ENCODE measurements around the gene ZNF577. TPM values are rescaled to one million over a fixed set of nuclear protein-coding genes. Genes with fewer than 3 reads are reported as not detected.
"Not testable (repeated sequence)": the region's sequence is repeated elsewhere in the genome, so short reads cannot be mapped to it uniquely, and the experiment has no call there.

ZNF577 gene
- total and polyA plus RNA-seq, 5 donors: 8.4 to 14.2 (median 10.1) TPM

DNA sequence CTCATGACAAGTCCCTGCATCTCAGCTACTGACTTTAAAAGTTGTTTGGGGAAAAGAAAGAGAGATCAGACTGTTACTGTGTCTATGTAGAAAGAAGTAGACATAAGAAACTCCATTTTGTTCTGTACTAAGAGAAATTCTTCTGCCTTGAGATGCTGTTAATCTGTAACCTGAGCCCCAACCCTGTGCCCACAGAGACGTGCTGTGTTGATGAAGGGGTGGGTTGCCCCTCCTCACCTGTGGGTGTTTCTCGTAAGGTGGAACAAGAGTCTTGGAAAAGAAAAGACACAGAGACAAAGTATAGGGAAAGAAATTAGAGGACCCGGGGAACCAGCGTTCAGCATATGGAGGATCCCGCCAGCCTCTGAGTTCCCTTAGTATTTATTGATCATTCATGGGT lies 20.2 kb upstream of the ZNF577 start:
- not testable (repeated sequence) for H3K4me1 ChIP-seq (ENCODE audit: control insufficient read depth, insufficient read depth, low read length); H3K27ac ChIP-seq (ENCODE audit: low read length); H3K4me3 ChIP-seq (ENCODE audit: low read length); H3K27me3 ChIP-seq (ENCODE audit: control insufficient read depth, insufficient read depth); H3K9me3 ChIP-seq (ENCODE audit: control insufficient read depth, low read length); ATAC-seq; DNase-seq
- 32% methylated on average over 5 of the region's 5 CpGs for WGBS
- intact Hi-C loops (cut with DNase I): loop anchor here in 1 of 4 donors (10.0 kb wide), 1 partner anchor 77 kb away; the partner anchor contains the start of gene ZNF350

DNA sequence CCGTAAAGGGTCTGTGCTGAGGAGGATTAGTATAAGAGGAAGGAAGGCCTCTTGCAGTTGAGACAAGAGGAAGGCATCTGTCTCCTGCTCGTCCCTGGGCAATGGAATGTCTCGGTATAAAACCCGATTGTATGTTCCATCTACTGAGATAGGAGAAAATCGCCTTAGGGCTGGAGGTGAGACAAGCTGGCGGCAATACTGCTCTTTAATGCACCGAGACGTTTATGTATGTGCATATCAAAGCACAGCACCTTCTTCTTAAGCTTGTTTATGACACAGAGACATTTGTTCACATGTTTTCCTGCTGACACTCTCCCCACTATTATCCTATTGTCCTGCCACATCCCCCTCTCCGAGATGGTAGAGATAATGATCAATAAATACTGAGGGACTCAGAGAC lies 18.4 kb upstream of the ZNF577 start:
- H3K4me1 ChIP-seq (ENCODE audit: control insufficient read depth, insufficient read depth, low read length); H3K27ac ChIP-seq (ENCODE audit: low read length); H3K27me3 ChIP-seq (ENCODE audit: control insufficient read depth, insufficient read depth); H3K9me3 ChIP-seq (ENCODE audit: control insufficient read depth, low read length); DNase-seq; H3K4me3 ChIP-seq (ENCODE audit: low read length); ATAC-seq: not testable (repeated sequence)
- WGBS: 45% methylated on average over 9 of the region's 9 CpGs
- intact Hi-C loops (cut with DNase I): loop anchor here in 1 of 4 donors (10.0 kb wide), 1 partner anchor 79 kb away; the partner anchor contains the start of gene ZNF350

DNA sequence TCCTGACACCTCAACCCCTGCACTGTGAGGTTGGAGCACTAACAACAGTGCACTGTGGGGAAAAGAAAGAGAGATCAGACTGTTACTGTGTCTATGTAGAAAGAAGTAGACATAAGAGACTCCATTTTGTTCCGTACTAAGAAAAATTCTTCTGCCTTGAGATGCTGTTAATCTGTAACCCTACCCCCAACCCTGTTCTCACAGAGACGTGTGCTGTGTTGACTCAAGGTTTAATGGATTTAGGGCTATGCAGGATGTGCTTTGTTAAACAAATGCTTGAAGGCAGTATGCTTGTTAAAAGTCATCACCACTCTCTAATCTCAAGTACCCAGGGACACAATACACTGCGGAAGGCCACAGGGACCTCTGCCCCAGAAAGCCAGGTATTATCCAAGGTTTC lies 17.9 kb upstream of the ZNF577 start:
- H3K4me1 ChIP-seq (ENCODE audit: control insufficient read depth, insufficient read depth, low read length); DNase-seq; H3K27me3 ChIP-seq (ENCODE audit: control insufficient read depth, insufficient read depth); ATAC-seq; H3K27ac ChIP-seq (ENCODE audit: low read length); H3K4me3 ChIP-seq (ENCODE audit: low read length); H3K9me3 ChIP-seq (ENCODE audit: control insufficient read depth, low read length): not testable (repeated sequence)
- intact Hi-C loops (cut with DNase I): loop anchor here in 1 of 4 donors (10.0 kb wide), 1 partner anchor 79 kb away; the partner anchor contains the start of gene ZNF350
- 87% methylated on average over 3 of the region's 3 CpGs for WGBS

DNA sequence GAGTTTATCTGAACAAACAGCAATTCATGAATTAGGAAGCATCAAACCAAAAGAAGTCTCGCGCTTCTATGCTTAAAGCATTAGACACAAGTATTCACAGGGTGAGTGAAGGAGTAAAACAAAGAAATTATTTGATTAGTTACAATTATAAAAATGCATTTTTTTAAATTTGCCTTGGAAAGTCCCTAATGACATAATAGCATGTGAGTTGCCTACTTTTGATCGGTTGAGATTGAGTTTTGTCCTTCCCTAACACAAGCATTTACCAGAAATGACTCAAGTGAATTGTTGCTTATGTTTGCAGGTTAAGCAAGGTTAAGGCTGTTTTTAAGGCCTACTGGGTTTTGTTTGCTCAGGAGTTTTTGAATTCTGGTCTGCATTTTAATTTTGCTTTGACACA lies 17.5 kb upstream of the ZNF577 start:
- H3K27me3 ChIP-seq (ENCODE audit: control insufficient read depth, insufficient read depth): no peaks in the 10 kb centered on the region
- H3K27ac ChIP-seq (ENCODE audit: low read length): no peak overlapping the region
- DNase-seq (no peak), ATAC-seq (no peak)
- peaks cover 3% of the 10 kb centered on the region for H3K9me3 ChIP-seq (ENCODE audit: control insufficient read depth, low read length)
- intact Hi-C loops (cut with DNase I): loop anchor here in 1 of 4 donors (10.0 kb wide), 1 partner anchor 80 kb away; the partner anchor contains the start of gene ZNF350
- peak overlapping the region; percentile 93 for H3K4me3 ChIP-seq (ENCODE audit: low read length)
- WGBS: 42% methylated on average over 3 of the region's 3 CpGs
- no peaks in the 10 kb centered on the region for H3K4me1 ChIP-seq (ENCODE audit: control insufficient read depth, insufficient read depth, low read length)

DNA sequence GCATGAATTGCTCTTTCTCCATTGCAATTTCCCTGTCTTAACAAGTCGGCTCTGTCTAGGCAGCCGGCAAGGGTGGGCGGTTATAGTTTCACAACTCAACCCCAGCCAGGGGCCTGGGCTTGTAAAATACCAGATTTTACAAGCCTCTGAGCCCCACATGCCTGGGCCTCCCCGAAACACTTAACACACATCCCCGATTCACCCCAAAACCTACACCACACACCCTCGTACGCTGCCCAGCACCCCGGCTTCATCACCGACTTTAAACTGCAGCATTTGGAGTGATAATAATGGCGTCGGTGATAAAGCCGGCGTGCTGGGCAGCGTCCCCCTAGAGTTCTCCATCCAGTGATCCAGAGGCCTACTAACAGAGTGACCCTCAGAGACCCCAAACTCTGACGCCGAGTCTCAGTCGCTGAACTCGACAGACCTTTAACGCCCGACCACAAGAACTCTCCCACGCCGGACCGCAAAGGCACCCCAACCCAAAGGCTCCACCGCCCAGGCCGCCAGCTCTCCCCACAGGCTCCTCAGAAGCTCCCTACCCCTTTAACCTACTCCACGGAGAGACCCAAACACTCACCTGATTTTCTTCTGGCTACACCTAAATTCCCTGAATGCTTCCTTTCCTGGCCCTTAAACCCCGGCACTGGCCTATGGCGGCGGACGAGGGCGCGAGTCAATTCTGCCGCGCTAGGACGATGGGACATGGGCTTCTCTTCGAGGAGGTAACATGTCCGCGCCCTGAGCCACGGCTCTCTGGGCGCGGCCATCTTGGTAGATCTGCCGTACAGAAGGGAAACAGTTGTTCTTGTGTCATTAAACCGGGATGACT lies 16.8 kb upstream of the ZNF577 start, which contains the start of gene ZNF649:
TSS of gene ZNF649 (minus strand) at position 687 of the 835 bp plus-strand sequence. CDS start 4,910 bp downstream, outside the sequence.
- no peaks in the 10 kb centered on the region for H3K27me3 ChIP-seq (ENCODE audit: control insufficient read depth, insufficient read depth)
- peak within 1 kb of the TSS; percentile 84 for H3K27ac ChIP-seq (ENCODE audit: low read length)
- H3K4me1 ChIP-seq (ENCODE audit: control insufficient read depth, insufficient read depth, low read length): no peaks in the 10 kb centered on the region
- H3K4me3 ChIP-seq (ENCODE audit: low read length): peak within 1 kb of the TSS; percentile 93
- DNase-seq (peak; percentile 84 to 94 (median 93)), ATAC-seq (peak; percentile 100)
- peaks cover 4% of the 10 kb centered on the region for H3K9me3 ChIP-seq (ENCODE audit: control insufficient read depth, low read length)
- under 1% methylated on average over 43 of the region's 43 CpGs for WGBS
- intact Hi-C loops (cut with DNase I): loop anchor here in 1 of 4 donors (10.0 kb wide), 1 partner anchor 80 kb away; the partner anchor contains the start of gene ZNF350

DNA sequence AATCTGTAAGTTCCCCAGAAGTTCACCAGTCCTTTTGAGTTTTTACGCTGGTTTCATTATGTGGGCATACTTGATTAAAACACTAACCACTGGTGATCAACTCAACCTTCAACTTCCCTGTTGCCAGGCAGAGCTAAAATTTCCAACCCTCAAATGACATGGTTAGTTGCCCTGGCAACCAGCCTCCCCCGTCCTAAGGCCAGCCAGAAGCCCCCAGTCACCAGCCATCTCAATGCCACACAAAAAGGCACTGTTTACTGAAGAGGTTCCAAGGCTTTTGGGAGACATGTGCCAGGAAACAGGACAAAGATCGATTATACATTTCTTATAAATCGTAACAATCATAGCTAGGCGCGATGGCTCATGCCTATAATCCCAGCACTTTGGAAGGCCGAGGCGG lies 15.4 kb upstream of the ZNF577 start:
- DNase-seq (no peak), ATAC-seq (no peak)
- no peaks in the 10 kb centered on the region for H3K4me1 ChIP-seq (ENCODE audit: control insufficient read depth, insufficient read depth, low read length)
- intact Hi-C loops (cut with DNase I): loop anchor here in 1 of 4 donors (10.0 kb wide), 1 partner anchor 82 kb away; the partner anchor contains the start of gene ZNF350
- H3K27me3 ChIP-seq (ENCODE audit: control insufficient read depth, insufficient read depth): no peaks in the 10 kb centered on the region
- 76% methylated on average over 8 of the region's 8 CpGs for WGBS
- H3K9me3 ChIP-seq (ENCODE audit: control insufficient read depth, low read length): peaks cover 4% of the 10 kb centered on the region
- no peak overlapping the region for H3K27ac ChIP-seq (ENCODE audit: low read length)
- no peak overlapping the region for H3K4me3 ChIP-seq (ENCODE audit: low read length)

DNA sequence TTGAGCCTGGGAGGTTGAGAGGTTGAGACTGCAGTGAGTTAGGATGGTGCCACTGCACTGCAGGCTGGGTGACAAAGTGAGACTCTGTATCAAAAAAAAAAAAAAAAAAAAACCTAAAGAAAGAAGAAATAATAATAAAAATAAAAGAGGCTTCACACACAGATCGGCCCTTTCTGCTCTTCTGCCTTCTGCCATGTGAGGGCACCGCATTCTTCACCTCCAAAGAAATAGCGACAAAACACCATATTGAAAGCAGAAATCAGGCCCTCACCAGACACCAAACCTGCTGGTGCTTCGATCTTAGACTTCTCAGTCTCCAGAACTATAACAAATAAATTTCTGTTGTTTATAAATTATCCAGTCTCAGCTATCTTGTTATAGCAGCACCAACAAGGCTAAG lies 14.1 kb upstream of the ZNF577 start:
- DNase-seq (no peak), ATAC-seq (no peak)
- no peak overlapping the region for H3K4me3 ChIP-seq (ENCODE audit: low read length)
- H3K27ac ChIP-seq (ENCODE audit: low read length): no peak overlapping the region
- WGBS: 93% methylated on average over 4 of the region's 4 CpGs
- H3K27me3 ChIP-seq (ENCODE audit: control insufficient read depth, insufficient read depth): no peaks in the 10 kb centered on the region
- H3K9me3 ChIP-seq (ENCODE audit: control insufficient read depth, low read length): peaks cover 2% of the 10 kb centered on the region
- H3K4me1 ChIP-seq (ENCODE audit: control insufficient read depth, insufficient read depth, low read length): no peaks in the 10 kb centered on the region
- intact Hi-C loops (cut with DNase I): loop anchor here in 1 of 4 donors (10.0 kb wide), 1 partner anchor 83 kb away; the partner anchor contains the start of gene ZNF350

DNA sequence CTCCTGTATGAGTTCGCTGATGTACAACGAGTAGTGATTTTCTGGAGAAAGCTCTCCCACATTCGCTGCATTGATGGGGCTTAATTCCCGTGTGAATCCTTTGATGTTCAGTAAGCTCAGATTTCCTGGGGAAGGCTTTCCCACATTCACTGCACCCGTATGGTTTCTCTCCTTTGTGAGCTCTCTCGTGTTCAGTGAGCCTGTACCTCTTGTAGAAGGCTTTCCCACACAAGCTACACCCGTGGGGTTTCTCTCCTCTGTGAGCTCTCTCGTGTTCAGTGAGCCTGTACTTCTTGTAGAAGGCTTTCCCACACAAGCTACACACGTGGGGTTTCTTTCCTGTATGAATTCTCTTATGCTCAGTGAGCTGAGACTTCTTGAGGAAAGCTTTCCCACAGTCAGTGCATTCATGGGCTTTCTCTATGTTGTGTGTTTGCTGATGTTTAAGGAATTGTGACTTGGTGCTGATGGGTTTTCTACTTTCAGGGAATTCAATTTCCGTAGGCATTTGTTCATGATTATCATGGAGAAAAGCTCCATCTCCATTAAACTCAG lies 3.5 kb upstream of the ZNF577 start:
- no peak for ATAC-seq
- H3K27me3 ChIP-seq (ENCODE audit: control insufficient read depth, insufficient read depth): no peaks in the 10 kb centered on the region
- H3K4me3 ChIP-seq (ENCODE audit: low read length): no peak overlapping the region
- 99% methylated on average over 10 of the region's 10 CpGs for WGBS
- no peaks in the 10 kb centered on the region for H3K4me1 ChIP-seq (ENCODE audit: control insufficient read depth, insufficient read depth, low read length)
- peaks cover 21% of the 10 kb centered on the region for H3K9me3 ChIP-seq (ENCODE audit: control insufficient read depth, low read length)
- intact Hi-C loops (cut with DNase I): no loop called here
- H3K27ac ChIP-seq (ENCODE audit: low read length): no peak overlapping the region
- no peak for DNase-seq

DNA sequence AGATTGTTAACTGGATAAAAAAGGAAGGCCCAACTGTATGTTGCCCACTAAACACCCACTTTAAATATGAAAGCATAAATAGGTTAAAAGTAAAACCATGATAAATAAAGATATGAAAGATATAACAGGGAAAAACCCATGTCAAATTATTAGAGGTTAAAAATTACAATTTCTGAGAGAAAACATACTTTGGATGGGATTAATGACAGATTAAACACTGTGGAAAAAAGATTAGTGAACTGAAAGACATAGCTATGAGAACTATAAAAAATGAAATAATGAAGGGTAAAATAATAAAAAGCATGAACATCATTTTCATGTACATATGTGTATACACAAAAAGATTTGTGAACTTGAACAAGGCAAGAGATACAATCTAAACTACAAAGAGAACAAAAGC lies 2.2 kb upstream of the ZNF577 start:
- no peak for DNase-seq
- H3K27me3 ChIP-seq (ENCODE audit: control insufficient read depth, insufficient read depth): no peaks in the 10 kb centered on the region
- intact Hi-C loops (cut with DNase I): no loop called here

DNA sequence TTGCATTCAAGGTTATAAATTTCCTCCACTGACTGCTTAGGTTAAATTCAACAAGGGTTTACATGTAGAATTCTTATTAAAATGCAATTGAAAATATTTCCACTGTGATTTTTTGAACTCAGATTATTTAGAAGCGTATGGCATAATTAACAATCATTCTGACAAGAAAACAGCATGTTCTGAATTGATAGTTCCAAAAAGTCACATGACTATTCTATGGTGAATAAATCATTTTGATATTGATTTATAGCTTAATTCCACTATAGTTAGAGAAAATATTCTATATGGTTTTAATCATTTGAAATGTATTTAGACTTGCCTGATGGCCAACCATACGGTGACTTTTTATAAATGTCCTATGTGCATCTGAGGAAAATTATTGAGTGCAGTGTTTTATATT lies 3.0 kb downstream of the ZNF577 start:
- WGBS: 94% methylated on average over 2 of the region's 2 CpGs

More for the DNA sequence above, 2.2 kb upstream of the ZNF577 start:
- ATAC-seq: no peak
- Histone ChIP-seq H3K4me3 (ENCODE audit: low read length) (no peak overlapping the region), H3K9me3 (ENCODE audit: control insufficient read depth, low read length) (peaks cover 18% of the 10 kb centered on the region), H3K4me1 (ENCODE audit: control insufficient read depth, insufficient read depth, low read length) (no peaks in the 10 kb centered on the region), H3K27ac (ENCODE audit: low read length) (no peak overlapping the region)

DNA sequence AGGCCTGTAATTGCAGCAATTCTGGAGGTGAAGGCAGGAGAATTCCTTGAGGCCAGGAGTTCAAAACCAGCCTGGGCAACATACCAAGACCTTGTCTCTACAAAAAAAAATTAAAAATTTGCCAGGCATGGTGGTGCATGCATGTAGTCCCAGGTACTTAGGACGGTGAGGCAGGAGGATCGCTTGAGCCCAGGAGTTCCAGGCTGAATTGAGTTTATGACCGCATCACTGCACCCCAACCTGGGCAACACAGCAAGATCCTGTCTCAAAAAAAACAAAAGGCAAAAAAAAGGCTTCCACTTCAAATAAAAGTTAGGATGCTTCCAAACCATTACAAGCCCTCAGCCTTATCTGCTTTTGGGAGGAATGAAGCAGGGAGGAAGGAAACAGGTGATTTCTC lies 5.2 kb downstream of the ZNF577 start:
- ATAC-seq (no peak), DNase-seq (no peak)
- no peak overlapping the region for H3K27ac ChIP-seq (ENCODE audit: low read length)
- intact Hi-C loops (cut with DNase I): no loop called here
- H3K9me3 ChIP-seq (ENCODE audit: control insufficient read depth, low read length): no peaks in the 10 kb centered on the region
- 98% methylated on average over 3 of the region's 3 CpGs for WGBS
- H3K27me3 ChIP-seq (ENCODE audit: control insufficient read depth, insufficient read depth): no peaks in the 10 kb centered on the region
- H3K4me1 ChIP-seq (ENCODE audit: control insufficient read depth, insufficient read depth, low read length): no peaks in the 10 kb centered on the region
- no peak overlapping the region for H3K4me3 ChIP-seq (ENCODE audit: low read length)

More for the DNA sequence above, 3.0 kb downstream of the ZNF577 start:
- no peak overlapping the region for H3K27ac ChIP-seq (ENCODE audit: low read length)
- H3K4me1 ChIP-seq (ENCODE audit: control insufficient read depth, insufficient read depth, low read length): no peaks in the 10 kb centered on the region
- ATAC-seq: no peak
- intact Hi-C loops (cut with DNase I): no loop called here
- no peaks in the 10 kb centered on the region for H3K27me3 ChIP-seq (ENCODE audit: control insufficient read depth, insufficient read depth)
- DNase-seq: no peak
- no peak overlapping the region for H3K4me3 ChIP-seq (ENCODE audit: low read length)
- peaks cover 2% of the 10 kb centered on the region for H3K9me3 ChIP-seq (ENCODE audit: control insufficient read depth, low read length)
